Mucosa of stomach (tissue), 1 donor: ENCODE measurements around the gene IBTK.
"Not testable (repeated sequence)": the region's sequence is repeated elsewhere in the genome, so short reads cannot be mapped to it uniquely, and the experiment has no call there.

Experiments used
- H3K27me3 ChIP-seq: one replicate; pipeline ENCODE4 v1.7.0; 2013; ENCODE audit warnings: mild to moderate bottlenecking, low read length; ENCODE audit not compliant: control insufficient read depth, insufficient read depth
- H3K36me3 ChIP-seq: one replicate; pipeline ENCODE4 v1.7.0; 2013; ENCODE audit warnings: low read length; ENCODE audit not compliant: control insufficient read depth, insufficient read depth
- H3K4me1 ChIP-seq: one replicate; pipeline ENCODE4 v1.7.0; 2013; ENCODE audit warnings: mild to moderate bottlenecking, low read length; ENCODE audit not compliant: control insufficient read depth, insufficient read depth
- H3K4me3 ChIP-seq: one replicate; pipeline ENCODE4 v1.7.0; 2013; ENCODE audit warnings: low read length
- H3K9ac ChIP-seq: one replicate; pipeline ENCODE4 v1.7.0; 2013; ENCODE audit warnings: mild to moderate bottlenecking, low read length, moderate library complexity
- H3K9me3 ChIP-seq: one replicate; pipeline ENCODE4 v1.7.0; 2013; ENCODE audit warnings: mild to moderate bottlenecking, low read length, moderate library complexity; ENCODE audit not compliant: control insufficient read depth
- donor health status: Pancreatic carcinoma.

The IBTK gene

GRCh38 chr6:82197245-82197644 lies 50.3 kb downstream of the IBTK start:
- H3K4me3 ChIP-seq, H3K27me3 ChIP-seq, H3K9me3 ChIP-seq, H3K9ac ChIP-seq, H3K4me1 ChIP-seq, H3K36me3 ChIP-seq: not testable (repeated sequence)

- Histone ChIP-seq H3K4me1 (no peaks in the 10 kb centered on the region), H3K9ac (no peak overlapping the region), H3K4me3 (no peak overlapping the region), H3K9me3 (no peaks in the 10 kb centered on the region), H3K36me3 (peaks cover 9% of the 10 kb centered on the region), H3K27me3 (no peaks in the 10 kb centered on the region)
Observed at GRCh38 chr6:82196161-82196560, 51.4 kb downstream of the IBTK start.

- Histone ChIP-seq H3K36me3 (peaks cover 9% of the 10 kb centered on the region), H3K9ac (no peak overlapping the region), H3K4me1 (no peaks in the 10 kb centered on the region)
Observed at GRCh38 chr6:82195619-82196018, 51.9 kb downstream of the IBTK start.

GRCh38 chr6:82185948-82186535 lies 61.5 kb downstream of the IBTK start:
- Histone ChIP-seq H3K9ac (no peak overlapping the region), H3K4me1 (no peaks in the 10 kb centered on the region), H3K27me3 (no peaks in the 10 kb centered on the region), H3K36me3 (peaks cover 5% of the 10 kb centered on the region), H3K4me3 (no peak overlapping the region), H3K9me3 (no peaks in the 10 kb centered on the region)

More at GRCh38 chr6:82195619-82196018, 51.9 kb downstream of the IBTK start:
- Histone ChIP-seq H3K9me3 (no peaks in the 10 kb centered on the region), H3K27me3 (no peaks in the 10 kb centered on the region), H3K4me3 (no peak overlapping the region)

- Histone ChIP-seq H3K9ac (no peak overlapping the region), H3K9me3 (no peaks in the 10 kb centered on the region), H3K27me3 (no peaks in the 10 kb centered on the region), H3K4me3 (no peak overlapping the region), H3K4me1 (no peaks in the 10 kb centered on the region), H3K36me3 (peaks cover 5% of the 10 kb centered on the region)
Observed at GRCh38 chr6:82183642-82184282, 63.8 kb downstream of the IBTK start.

- H3K4me3 ChIP-seq = no peak overlapping the region
- H3K4me1 ChIP-seq = no peaks in the 10 kb centered on the region
- peaks cover 5% of the 10 kb centered on the region for H3K36me3 ChIP-seq
Observed at GRCh38 chr6:82182756-82183155, 64.8 kb downstream of the IBTK start.

GRCh38 chr6:82179415-82179814 lies 68.1 kb downstream of the IBTK start:
- Histone ChIP-seq H3K27me3 (no peaks in the 10 kb centered on the region), H3K9me3 (no peaks in the 10 kb centered on the region), H3K9ac (no peak overlapping the region), H3K36me3 (no peaks in the 10 kb centered on the region), H3K4me3 (no peak overlapping the region), H3K4me1 (no peaks in the 10 kb centered on the region)

More at GRCh38 chr6:82182756-82183155, 64.8 kb downstream of the IBTK start:
- no peaks in the 10 kb centered on the region for H3K9me3 ChIP-seq
- H3K9ac ChIP-seq = no peak overlapping the region
- no peaks in the 10 kb centered on the region for H3K27me3 ChIP-seq

GRCh38 chr6:82178759-82179112 lies 68.8 kb downstream of the IBTK start:
- H3K9me3 ChIP-seq = no peaks in the 10 kb centered on the region
- H3K9ac ChIP-seq = no peak overlapping the region
- H3K27me3 ChIP-seq = no peaks in the 10 kb centered on the region
- H3K4me1 ChIP-seq = no peaks in the 10 kb centered on the region
- no peaks in the 10 kb centered on the region for H3K36me3 ChIP-seq
- no peak overlapping the region for H3K4me3 ChIP-seq

- H3K9me3 ChIP-seq = no peaks in the 10 kb centered on the region
- no peaks in the 10 kb centered on the region for H3K4me1 ChIP-seq
- no peak overlapping the region for H3K9ac ChIP-seq
- no peaks in the 10 kb centered on the region for H3K27me3 ChIP-seq
- H3K4me3 ChIP-seq = no peak overlapping the region
- H3K36me3 ChIP-seq = no peaks in the 10 kb centered on the region
Observed at GRCh38 chr6:82178077-82178758, 69.3 kb downstream of the IBTK start.

- no peaks in the 10 kb centered on the region for H3K9me3 ChIP-seq
Observed at GRCh38 chr6:82176616-82177015, 70.9 kb downstream of the IBTK start.

GRCh38 chr6:82172594-82172993 lies 75.0 kb downstream of the IBTK start:
- Histone ChIP-seq H3K9me3 (no peaks in the 10 kb centered on the region), H3K4me1 (no peaks in the 10 kb centered on the region), H3K27me3 (no peaks in the 10 kb centered on the region), H3K9ac (no peak overlapping the region), H3K36me3 (peaks cover 7% of the 10 kb centered on the region), H3K4me3 (no peak overlapping the region)

More at GRCh38 chr6:82176616-82177015, 70.9 kb downstream of the IBTK start:
- Histone ChIP-seq H3K9ac (no peak overlapping the region), H3K4me3 (no peak overlapping the region), H3K27me3 (no peaks in the 10 kb centered on the region), H3K4me1 (no peaks in the 10 kb centered on the region), H3K36me3 (peaks cover 7% of the 10 kb centered on the region)

GRCh38 chr6:82169138-82169876 lies 78.2 kb downstream of the IBTK start:
- Histone ChIP-seq H3K4me3 (no peak overlapping the region), H3K27me3 (no peaks in the 10 kb centered on the region), H3K9ac (no peak overlapping the region), H3K36me3 (peaks cover 7% of the 10 kb centered on the region), H3K4me1 (no peaks in the 10 kb centered on the region), H3K9me3 (no peaks in the 10 kb centered on the region)
